Effector memory CD4-positive, alpha-beta T cell (primary cell): Measurements from ENCODE around the gene RAP1GAP.

ENCODE experiments used
- DNase-seq, 3 donors: peaks; one replicate each; pipeline ENCODE4 v3.0.0-alpha.2; 2020
- H3K27ac ChIP-seq: 2 replicates; pipeline ENCODE4 v1.7.0; 2013; ENCODE audit warnings: mild to moderate bottlenecking, low read length, moderate library complexity; ENCODE audit not compliant: insufficient read depth, poor library complexity, severe bottlenecking
- H3K27me3 ChIP-seq: replicated peaks from 2 replicates; pipeline ENCODE4 v1.7.0; 2013; ENCODE audit warnings: mild to moderate bottlenecking, low read length; ENCODE audit not compliant: insufficient read depth, control insufficient read depth, poor library complexity, severe bottlenecking
- H3K36me3 ChIP-seq: 2 replicates; pipeline ENCODE4 v1.7.0; 2013; ENCODE audit warnings: mild to moderate bottlenecking, low read length, moderate library complexity; ENCODE audit not compliant: control insufficient read depth, insufficient read depth
- H3K4me1 ChIP-seq: 2 replicates; pipeline ENCODE4 v1.7.0; 2013; ENCODE audit warnings: low read length, mild to moderate bottlenecking; ENCODE audit not compliant: control insufficient read depth, insufficient read depth, poor library complexity, severe bottlenecking
- H3K4me3 ChIP-seq: 2 replicates; pipeline ENCODE4 v1.7.0; 2013; ENCODE audit warnings: low read length, low read depth, mild to moderate bottlenecking; ENCODE audit not compliant: insufficient read depth, poor library complexity, severe bottlenecking
- H3K9me3 ChIP-seq: 2 replicates; pipeline ENCODE4 v1.7.0; 2013; ENCODE audit warnings: mild to moderate bottlenecking, low read length, moderate library complexity; ENCODE audit not compliant: control insufficient read depth

Gene RAP1GAP

DNA sequence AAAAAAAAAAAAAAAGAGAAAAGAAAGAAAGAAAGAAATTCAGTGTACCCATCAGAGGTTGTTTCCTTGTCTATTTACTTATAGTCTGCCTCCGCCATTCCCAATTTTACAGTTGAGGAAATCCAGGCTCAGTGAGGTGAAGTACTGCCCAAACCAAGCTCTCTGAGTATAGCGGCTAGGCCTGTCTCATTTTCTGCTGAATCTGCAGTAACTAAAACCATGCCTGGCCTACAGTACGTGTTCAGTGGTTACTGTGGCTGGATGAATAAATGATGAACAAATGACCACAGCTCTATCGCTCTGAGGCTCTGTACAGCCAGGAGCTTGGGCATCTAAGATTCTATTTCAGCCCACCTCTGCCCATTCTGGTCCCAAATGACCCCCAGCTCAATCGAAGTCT is 24.3 kb downstream of the RAP1GAP start:
- H3K9me3 ChIP-seq = no peaks in the 10 kb centered on the region
- DNase-seq = no peak
- no peaks in the 10 kb centered on the region for H3K4me1 ChIP-seq
- no peaks in the 10 kb centered on the region for H3K27me3 ChIP-seq
- no peak overlapping the region for H3K4me3 ChIP-seq
- H3K36me3 ChIP-seq = no peaks in the 10 kb centered on the region
- no peak overlapping the region for H3K27ac ChIP-seq

DNA sequence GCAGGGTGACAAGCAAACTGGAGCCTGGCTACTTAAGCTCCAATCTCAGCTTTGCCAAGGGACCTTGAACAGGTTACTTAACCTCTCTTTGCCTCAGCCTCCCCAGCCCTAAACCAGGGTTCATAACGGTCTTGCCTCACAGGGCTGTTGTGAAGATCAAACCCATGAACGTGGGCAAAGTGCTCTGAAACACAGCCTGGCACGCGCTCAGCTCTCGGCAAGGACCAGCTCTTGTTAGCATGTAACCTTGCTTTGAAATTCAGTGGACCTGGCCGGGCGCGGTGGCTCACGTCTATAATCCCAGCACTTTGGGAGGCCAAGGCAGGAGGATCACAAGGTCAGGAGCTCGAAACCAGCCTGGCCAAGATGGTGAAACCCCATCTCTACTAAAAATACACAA is 24.8 kb downstream of the RAP1GAP start:
- no peak for DNase-seq
- Histone ChIP-seq H3K27ac (no peak overlapping the region), H3K27me3 (no peaks in the 10 kb centered on the region), H3K9me3 (no peaks in the 10 kb centered on the region), H3K4me1 (no peaks in the 10 kb centered on the region), H3K4me3 (no peak overlapping the region), H3K36me3 (no peaks in the 10 kb centered on the region)

DNA sequence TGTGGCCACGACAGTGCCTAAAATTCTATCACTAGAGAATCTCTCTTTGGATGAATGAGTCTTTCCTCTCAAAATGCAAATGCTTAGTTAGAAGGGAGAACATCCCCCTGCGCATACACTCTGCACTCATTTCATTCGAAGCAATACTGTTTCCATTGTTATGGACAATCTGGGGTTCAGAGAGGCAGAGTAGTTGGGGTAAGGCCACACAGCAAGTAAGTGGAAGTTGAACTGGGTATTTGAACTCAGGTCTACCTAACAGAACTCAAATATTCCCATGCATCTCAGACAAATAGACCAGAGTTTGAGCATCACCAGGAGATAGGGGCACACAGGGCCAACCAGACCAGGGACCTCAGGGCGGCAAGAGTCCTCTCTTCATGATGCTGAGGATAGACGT is 25.5 kb downstream of the RAP1GAP start:
- Histone ChIP-seq H3K4me1 (no peaks in the 10 kb centered on the region), H3K4me3 (no peak overlapping the region), H3K9me3 (no peaks in the 10 kb centered on the region), H3K36me3 (no peaks in the 10 kb centered on the region), H3K27ac (no peak overlapping the region), H3K27me3 (no peaks in the 10 kb centered on the region)
- DNase-seq = no peak

DNA sequence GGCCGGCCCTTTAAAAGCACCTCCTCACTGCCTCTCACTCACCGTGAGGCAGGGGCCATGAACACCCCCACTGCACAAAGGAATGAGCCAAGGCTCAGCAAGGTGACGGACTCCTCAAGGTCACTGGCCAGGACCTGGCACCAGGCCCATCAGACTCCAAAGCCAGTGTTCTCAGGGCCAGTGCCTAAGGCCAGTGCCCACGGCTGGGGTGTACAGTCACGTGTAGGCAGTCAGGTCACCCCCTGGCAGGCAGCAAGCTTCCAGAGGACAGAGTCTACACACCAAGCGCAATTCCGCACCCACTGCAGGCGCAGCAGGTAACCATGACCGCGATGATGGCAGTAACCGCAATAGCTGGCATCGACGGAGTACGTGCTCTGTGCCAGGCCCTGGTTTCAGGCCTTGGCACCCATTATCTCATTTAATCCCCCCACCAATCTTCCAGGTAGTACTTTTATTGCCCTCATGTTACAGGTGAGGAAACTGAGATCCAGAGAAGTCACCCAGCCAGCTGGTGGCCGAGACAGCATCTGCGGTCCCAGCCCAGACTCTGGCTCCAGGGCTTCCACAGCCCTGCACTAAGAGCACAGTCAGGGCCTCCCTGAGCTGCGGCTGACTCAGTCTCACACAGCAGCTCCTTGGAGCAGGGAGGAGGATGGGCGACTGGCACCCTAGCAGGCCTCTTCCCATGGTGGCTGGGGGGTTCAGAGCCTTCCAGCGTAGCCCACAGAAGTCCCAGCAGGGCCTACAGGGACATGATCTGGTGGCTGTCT is 27.0 kb downstream of the RAP1GAP start:
- Histone ChIP-seq H3K4me1 (no peaks in the 10 kb centered on the region), H3K9me3 (no peaks in the 10 kb centered on the region), H3K4me3 (no peak overlapping the region), H3K36me3 (no peaks in the 10 kb centered on the region), H3K27me3 (no peaks in the 10 kb centered on the region), H3K27ac (no peak overlapping the region)
- DNase-seq = no peak

DNA sequence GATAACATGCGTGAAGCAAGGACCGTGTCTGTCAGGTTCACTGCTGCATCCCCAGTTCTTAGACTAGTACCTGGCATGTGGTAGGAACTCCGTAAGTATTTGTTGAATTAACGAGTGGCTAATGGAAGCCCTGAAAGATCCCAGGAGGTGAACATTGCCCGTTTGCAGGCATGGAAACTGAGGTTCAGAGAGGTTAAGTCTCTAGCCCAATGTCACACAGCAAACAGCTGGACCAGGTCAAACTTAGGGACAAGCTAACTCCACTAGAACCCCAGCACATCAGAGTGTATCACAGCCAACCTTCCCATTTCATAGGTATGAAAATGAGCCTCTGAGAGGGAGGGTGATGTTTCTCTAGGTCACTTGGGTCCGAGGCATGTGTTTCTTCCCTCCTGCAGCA is 27.6 kb downstream of the RAP1GAP start:
- no peaks in the 10 kb centered on the region for H3K9me3 ChIP-seq

DNA sequence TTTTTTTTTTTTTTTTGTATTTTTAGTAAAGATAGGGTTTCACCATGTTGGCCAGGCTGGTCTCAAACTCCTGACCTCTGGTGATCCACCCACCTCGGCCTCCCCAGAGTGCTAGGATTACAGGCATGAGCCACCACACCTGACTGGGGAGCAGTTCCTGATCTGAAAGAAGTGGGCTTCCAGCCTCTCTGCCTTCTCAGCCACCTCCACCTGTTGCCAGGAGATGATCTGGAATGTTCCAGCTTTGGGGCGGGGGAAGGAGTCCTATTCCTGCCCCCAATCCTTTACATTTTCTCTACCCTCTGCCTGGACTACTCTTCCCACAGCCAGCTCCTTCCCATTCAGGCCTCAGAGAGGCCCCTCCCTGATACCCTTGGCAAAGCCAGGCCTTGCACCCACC is 28.1 kb downstream of the RAP1GAP start:
- Histone ChIP-seq H3K4me1 (no peaks in the 10 kb centered on the region), H3K9me3 (no peaks in the 10 kb centered on the region), H3K27me3 (no peaks in the 10 kb centered on the region), H3K36me3 (no peaks in the 10 kb centered on the region), H3K4me3 (no peak overlapping the region), H3K27ac (no peak overlapping the region)
- DNase-seq = no peak

More for the DNA sequence above, 27.6 kb downstream of the RAP1GAP start:
- Histone ChIP-seq H3K4me1 (no peaks in the 10 kb centered on the region), H3K27me3 (no peaks in the 10 kb centered on the region), H3K4me3 (no peak overlapping the region), H3K36me3 (no peaks in the 10 kb centered on the region), H3K27ac (no peak overlapping the region)
- no peak for DNase-seq

DNA sequence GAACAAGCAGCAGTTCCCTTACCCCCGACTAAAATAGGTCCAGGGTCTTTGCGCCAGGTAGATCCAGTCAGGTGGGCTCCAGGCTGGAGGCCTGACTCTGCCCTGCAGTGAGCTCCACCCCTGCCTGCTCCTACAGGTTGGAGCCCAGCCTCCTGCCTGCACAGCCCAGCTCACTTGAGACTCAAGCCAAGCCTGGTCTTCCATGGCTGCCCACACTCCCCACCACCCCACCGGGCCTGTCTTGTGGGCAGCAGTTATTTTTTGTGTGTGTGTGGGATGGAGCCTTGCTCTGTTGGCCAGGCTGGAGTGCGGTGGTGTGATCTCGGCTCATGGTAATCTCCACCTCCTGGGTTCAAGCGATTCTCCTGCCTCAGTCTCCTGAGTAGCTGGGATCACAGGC is 28.5 kb downstream of the RAP1GAP start:
- Histone ChIP-seq H3K9me3 (no peaks in the 10 kb centered on the region), H3K4me3 (no peak overlapping the region), H3K27me3 (no peaks in the 10 kb centered on the region), H3K36me3 (no peaks in the 10 kb centered on the region), H3K27ac (no peak overlapping the region), H3K4me1 (no peaks in the 10 kb centered on the region)
- DNase-seq = no peak

DNA sequence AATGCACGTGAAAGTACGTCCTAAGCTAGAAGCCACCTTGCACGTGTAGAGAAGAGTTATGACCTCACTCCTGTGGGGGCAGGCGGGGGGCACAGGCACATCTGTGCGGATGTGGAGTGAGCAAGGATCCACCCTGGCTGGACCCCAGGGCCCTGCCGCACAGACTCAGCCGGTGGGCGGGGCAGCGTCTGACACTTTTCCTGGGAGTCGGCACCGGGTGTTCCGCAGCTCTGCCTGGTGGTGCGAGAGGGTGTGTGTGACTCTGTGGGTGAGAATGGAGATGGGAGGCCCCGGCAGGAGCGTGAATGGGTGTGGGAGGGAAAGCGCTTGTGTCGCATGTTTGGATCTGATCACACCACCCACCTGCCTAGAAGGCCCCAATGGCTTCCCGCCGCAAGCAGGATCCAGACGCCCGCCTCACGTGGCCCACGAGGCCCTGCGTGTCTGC is 29.5 kb downstream of the RAP1GAP start:
- Histone ChIP-seq H3K4me1 (no peaks in the 10 kb centered on the region), H3K27ac (no peak overlapping the region), H3K36me3 (no peaks in the 10 kb centered on the region), H3K4me3 (no peak overlapping the region), H3K27me3 (no peaks in the 10 kb centered on the region), H3K9me3 (no peaks in the 10 kb centered on the region)
- no peak for DNase-seq

DNA sequence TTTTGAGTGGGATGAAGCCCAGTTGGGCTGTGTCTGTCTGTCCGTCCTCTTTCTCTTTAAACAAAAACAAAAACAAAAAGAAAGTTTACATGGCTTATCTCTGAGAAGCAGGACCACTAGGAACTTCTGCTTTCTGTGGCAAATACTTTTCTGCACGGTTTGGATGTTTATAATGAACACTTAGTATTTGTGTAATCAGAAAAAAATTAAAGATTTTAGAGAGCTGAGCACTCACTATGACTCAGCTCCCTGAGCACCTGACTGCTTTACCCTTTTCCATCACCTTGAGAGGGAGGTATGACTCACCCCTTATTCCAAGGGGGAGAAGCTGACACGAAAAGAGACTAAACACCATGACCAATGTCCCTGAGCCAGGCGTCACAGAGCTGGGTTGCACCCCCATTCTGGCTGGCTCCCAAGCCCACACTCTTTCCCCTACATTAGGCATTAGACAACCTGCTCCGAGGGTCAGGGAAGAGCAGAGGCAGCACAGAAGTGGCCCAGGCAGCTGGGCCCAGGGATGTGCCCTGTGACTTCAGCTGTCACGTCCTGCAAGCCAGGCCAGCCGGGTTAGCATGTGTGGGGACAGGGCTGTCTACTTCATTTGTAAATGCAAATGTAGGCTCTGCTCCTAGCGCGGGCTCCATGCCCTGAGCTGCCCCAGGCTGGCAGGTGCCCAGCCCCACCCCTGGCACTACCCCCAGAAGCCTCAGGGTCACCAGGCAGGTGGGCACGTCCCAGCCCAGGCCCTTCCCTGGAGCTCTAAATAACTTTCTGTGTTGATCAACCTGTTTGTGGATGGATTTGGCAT is 30.4 kb downstream of the RAP1GAP start:
- Histone ChIP-seq H3K4me3 (no peak overlapping the region), H3K27me3 (no peaks in the 10 kb centered on the region), H3K27ac (no peak overlapping the region), H3K9me3 (no peaks in the 10 kb centered on the region), H3K4me1 (no peaks in the 10 kb centered on the region), H3K36me3 (no peaks in the 10 kb centered on the region)
- no peak for DNase-seq

DNA sequence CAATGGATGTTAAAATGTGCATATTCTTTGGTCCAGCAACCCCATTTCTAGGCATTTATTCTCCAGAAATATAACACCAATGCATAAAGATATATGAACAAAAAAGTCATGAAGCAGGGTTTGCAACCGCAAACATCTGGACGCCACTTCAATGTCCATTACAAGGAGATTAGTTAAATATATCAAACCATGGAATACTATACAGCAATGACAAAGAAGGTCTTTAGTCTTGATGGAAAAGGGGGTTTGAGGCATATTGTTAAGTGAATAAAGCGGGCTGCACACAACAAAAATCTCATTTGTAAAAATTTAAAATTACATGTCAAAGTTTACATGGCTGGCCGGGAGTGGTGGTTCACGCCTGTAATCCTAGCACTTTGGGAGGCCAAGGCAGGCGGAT is 31.6 kb downstream of the RAP1GAP start:
- Histone ChIP-seq H3K9me3 (no peaks in the 10 kb centered on the region), H3K4me3 (no peak overlapping the region), H3K36me3 (no peaks in the 10 kb centered on the region), H3K27me3 (no peaks in the 10 kb centered on the region), H3K4me1 (no peaks in the 10 kb centered on the region), H3K27ac (no peak overlapping the region)
- no peak for DNase-seq
